H1 (cell line): ENCODE data around the gene HLA-E. TPM values are rescaled to one million over a fixed set of nuclear protein-coding genes. Genes with fewer than 3 reads are reported as not detected.

ENCODE experiments used
- BACH1 ChIP-seq: IDR thresholded peaks from 2 replicates; pipeline ENCODE4 v1.6.1; 2012; ENCODE audit warnings: low read length, improper control_type of control experiment
- CHD7 ChIP-seq: fragments of 300-600 bp; sonication (generic); IDR thresholded peaks from 2 replicates; pipeline ENCODE4 v1.7.1; 2012; ENCODE audit warnings: low read length, moderate library complexity, mild to moderate bottlenecking, inconsistent platforms; ENCODE audit not compliant: insufficient replicate concordance
- CREB1 ChIP-seq: IDR thresholded peaks from 2 replicates; pipeline ENCODE4 v1.6.1; 2012; ENCODE audit warnings: inconsistent platforms
- CTBP2 ChIP-seq: IDR thresholded peaks from 2 replicates; pipeline ENCODE4 v1.7.0; 2011; ENCODE audit warnings: borderline replicate concordance, mild to moderate bottlenecking, moderate library complexity, mixed read lengths, low read length; ENCODE audit not compliant: insufficient read depth, insufficient read length
- E2F6 ChIP-seq: IDR thresholded peaks from 2 replicates; pipeline ENCODE4 v1.6.1; 2012; ENCODE audit warnings: inconsistent platforms
- GTF2F1 ChIP-seq: IDR thresholded peaks from 2 replicates; pipeline ENCODE4 v1.6.1; 2012; ENCODE audit warnings: low read depth, low read length, improper control_type of control experiment, borderline replicate concordance
- PHF8 ChIP-seq: fragments of 200-600 bp; sonication (generic); conservative IDR thresholded peaks from 2 replicates; pipeline ENCODE4 v1.7.1; 2012; ENCODE audit warnings: low read depth, mild to moderate bottlenecking, inconsistent platforms, low read length, moderate library complexity
- RXRA ChIP-seq: IDR thresholded peaks from 2 replicates; pipeline ENCODE4 v1.6.1; 2011; ENCODE audit warnings: low read depth, mild to moderate bottlenecking, low read length, moderate library complexity; ENCODE audit not compliant: insufficient read depth
- ZNF274 ChIP-seq: IDR thresholded peaks from 2 replicates; pipeline ENCODE4 v1.7.0; 2012; ENCODE audit warnings: low read length, borderline replicate concordance; ENCODE audit errors: extremely low read depth
- polyA plus RNA-seq, 7 experiments: library from polyadenylated mRNA; depleted of rRNA in 3 of 7; stranded (reverse) in 5 of 7; unstranded in 2 of 7; fragments of >200 nt in 5 of 7; fragments of 200-250 nt in 2 of 7; gene quantifications; 1 replicate in 5 of 7; 2 replicates in 1 of 7; 4 replicates in 1 of 7; pipeline versions ENCODE4 v1.2.1 to v1.2.3, GENCODE V29; 2011 to 2013; ENCODE audit warnings: missing spikeins in 2 of 7, mixed read lengths in 2 of 7
- total RNA-seq: library from RNA; stranded (reverse); fragmentation: NEBNext Ultra II Directional; extraction: Animal tissue kit (Norgen Biotek cat#: 25700); gene quantifications from 2 replicates; pipeline ENCODE4 v1.2.1, GENCODE V29; 2021

Gene HLA-E
- total and polyA plus RNA-seq, 2 of the 8 experiments (the other 6 are each of a cell fraction or from before 2014, with no cell fraction given): 20.2 to 28.0 TPM

- TF ChIP-seq CHD7 (no peak), BACH1 (no peak), GTF2F1 (no peak), ZNF274 (no peak), PHF8 (no peak), E2F6 (no peak), CTBP2 (no peak), CREB1 (no peak), RXRA (no peak)
Measured at GRCh38 chr6:30508890-30509736, 19.8 kb downstream of the HLA-E start (continued).
